Brain microvascular endothelial cell (primary cell): ENCODE results near the gene CYP4V2.
A peak's percentile ranks its signal among the peaks of the same experiment; 100 is the strongest.

Experiments
- DNase-seq: peaks from one replicate; pipeline ENCODE4 v3.0.0-alpha.2; 2020
- H3K27ac ChIP-seq: fragments of 250-450 bp; sonication (Bioruptor Pico); 2 replicates; pipeline ENCODE4 v1.5.1; 2020; ENCODE audit warnings: mild to moderate bottlenecking, moderate library complexity
- H3K27me3 ChIP-seq: fragments of 250-450 bp; sonication (Bioruptor Pico); replicated peaks from 2 replicates; pipeline ENCODE4 v1.5.1; 2020; ENCODE audit warnings: mild to moderate bottlenecking
- H3K36me3 ChIP-seq: fragments of 250-450 bp; sonication (Bioruptor Pico); replicated peaks from 2 replicates; pipeline ENCODE4 v1.5.1; 2020; ENCODE audit warnings: mild to moderate bottlenecking
- H3K4me3 ChIP-seq: 2 replicates; pipeline ENCODE4 v1.5.1; 2011; ENCODE audit warnings: low read depth, mild to moderate bottlenecking, control low read depth, low read length, moderate library complexity
- CTCF ChIP-seq: IDR thresholded peaks from 2 replicates; pipeline ENCODE4 v1.5.1; 2011; ENCODE audit warnings: low read depth, mild to moderate bottlenecking, moderate library complexity, low read length, control low read depth, inconsistent platforms; ENCODE audit errors: missing control alignments
- in situ Hi-C: cut with HindIII; loops from 2 replicates; pipeline ENCODE4 v1.10.0; 2017; ENCODE audit warnings: low sequenced_read_pairs, low pct_ligation_motif_present

CYP4V2 gene

GRCh38 chr4:186249785-186250754 lies 58.7 kb downstream of the CYP4V2 start:
- TF ChIP-seq CTCF = no peak
- DNase-seq = peak; percentile 30
- in situ Hi-C loops = no loop called here
- Histone ChIP-seq H3K36me3 (no peaks in the 10 kb centered on the region), H3K27me3 (no peaks in the 10 kb centered on the region), H3K27ac (no peak overlapping the region), H3K4me3 (no peak overlapping the region)

GRCh38 chr4:186250760-186251159 lies 59.4 kb downstream of the CYP4V2 start:
- in situ Hi-C loops = no loop called here
- no peak for TF ChIP-seq CTCF
- no peaks in the 10 kb centered on the region for H3K36me3 ChIP-seq
- H3K4me3 ChIP-seq = no peak overlapping the region
- no peaks in the 10 kb centered on the region for H3K27me3 ChIP-seq
- no peak overlapping the region for H3K27ac ChIP-seq
- DNase-seq = no peak

- Histone ChIP-seq H3K27ac (no peak overlapping the region), H3K36me3 (no peaks in the 10 kb centered on the region), H3K4me3 (no peak overlapping the region), H3K27me3 (no peaks in the 10 kb centered on the region)
- no peak for TF ChIP-seq CTCF
- DNase-seq = no peak
- in situ Hi-C loops = no loop called here
Observed at GRCh38 chr4:186255122-186255521, 63.8 kb downstream of the CYP4V2 start.

- in situ Hi-C loops = no loop called here
- H3K36me3 ChIP-seq = no peaks in the 10 kb centered on the region
- TF ChIP-seq CTCF = no peak
- no peaks in the 10 kb centered on the region for H3K27me3 ChIP-seq
- no peak for DNase-seq
- no peak overlapping the region for H3K27ac ChIP-seq
- H3K4me3 ChIP-seq = no peak overlapping the region
Observed at GRCh38 chr4:186258216-186258811, 66.9 kb downstream of the CYP4V2 start.

- no peaks in the 10 kb centered on the region for H3K27me3 ChIP-seq
- no peak overlapping the region for H3K4me3 ChIP-seq
- H3K36me3 ChIP-seq = no peaks in the 10 kb centered on the region
- in situ Hi-C loops = no loop called here
- H3K27ac ChIP-seq = no peak overlapping the region
- TF ChIP-seq CTCF = no peak
- no peak for DNase-seq
Observed at GRCh38 chr4:186260117-186260503, 68.7 kb downstream of the CYP4V2 start.
